ENCODE measurements around the gene OTUD1.

DNA sequence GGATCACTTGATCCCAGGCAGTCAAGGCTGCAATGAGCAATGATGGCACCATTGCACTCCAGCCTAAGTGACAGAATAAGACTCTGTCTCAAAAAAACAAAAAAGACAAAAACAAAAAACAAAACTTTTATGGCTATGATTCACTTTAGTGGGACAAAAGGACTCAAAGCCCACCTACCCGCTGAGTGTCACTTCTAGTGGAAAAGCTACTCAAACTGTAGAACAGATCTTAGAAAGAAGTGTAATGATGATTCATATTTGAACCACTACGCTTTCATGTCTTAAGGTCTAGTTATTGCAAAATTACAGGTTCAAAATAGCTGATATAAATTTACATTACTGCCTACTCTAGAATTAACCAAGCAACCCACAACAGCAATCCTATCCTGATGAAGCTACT, 47.1 kb upstream of the OTUD1 start:
- TF ChIP-seq ELK1 (IDR thresholded peaks at IDR 0.05; ENCODE audit: low read depth, low read length) (no peak), JUN (IDR thresholded peaks at IDR 0.05) (no peak), CTCF (IDR thresholded peaks at IDR 0.05) (no peak), MYC (IDR thresholded peaks at IDR 0.05; ENCODE audit: borderline replicate concordance, low read length) (no peak), POLR2A (IDR thresholded peaks at IDR 0.05; ENCODE audit: low read length) (no peak), KDM5A (IDR thresholded peaks at IDR 0.05) (no peak), KDM1A (IDR thresholded peaks at IDR 0.05; ENCODE audit: low read depth) (no peak), CEBPB (IDR thresholded peaks at IDR 0.05) (no peak)
